Body of pancreas (tissue), 4 donors: ENCODE measurements around the gene DAB2IP.

Experiments used
- POLR2A ChIP-seq, 3 donors: fragments of 450-650 bp; IDR thresholded peaks; one replicate each; pipeline ENCODE4 v1.6.1; 2016; ENCODE audit warnings: antibody characterized with exemption in 3 of 3, mild to moderate bottlenecking in 2 of 3
- TF ChIP-seq, protein P1 (sequence below), 7 experiments: fragments of 450-650 bp in 4 of 7; fragments of 200-600 bp in 3 of 7; sonication (generic) in 3 of 7; IDR thresholded peaks; one replicate each; pipeline ENCODE4 v1.5.1; 2016 to 2019; ENCODE audit warnings: antibody characterized with exemption in 7 of 7

DNA sequence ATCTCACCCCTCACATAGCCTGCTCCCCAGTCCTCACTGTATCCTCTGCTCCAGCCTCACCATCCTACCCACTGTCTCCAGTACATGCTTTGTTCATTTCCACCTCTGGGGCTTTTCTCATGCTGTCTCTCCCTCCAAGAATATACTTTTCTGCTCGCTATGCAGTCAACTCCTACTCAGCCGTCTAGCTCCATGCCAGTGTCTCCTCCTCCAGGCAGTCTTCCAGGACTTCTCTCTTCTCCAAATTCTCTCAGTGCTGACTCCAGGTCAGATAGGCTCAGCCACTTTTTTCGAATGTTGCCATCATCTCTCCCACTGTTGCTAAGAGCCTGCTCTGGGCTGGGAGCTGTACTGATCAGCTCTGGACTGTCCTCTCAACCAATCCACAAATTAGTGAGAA, 8.0 kb upstream of the DAB2IP start:
- no peak for TF ChIP-seq POLR2A (IDR thresholded peaks at IDR 0.05)
- TF ChIP-seq, protein P1, sequence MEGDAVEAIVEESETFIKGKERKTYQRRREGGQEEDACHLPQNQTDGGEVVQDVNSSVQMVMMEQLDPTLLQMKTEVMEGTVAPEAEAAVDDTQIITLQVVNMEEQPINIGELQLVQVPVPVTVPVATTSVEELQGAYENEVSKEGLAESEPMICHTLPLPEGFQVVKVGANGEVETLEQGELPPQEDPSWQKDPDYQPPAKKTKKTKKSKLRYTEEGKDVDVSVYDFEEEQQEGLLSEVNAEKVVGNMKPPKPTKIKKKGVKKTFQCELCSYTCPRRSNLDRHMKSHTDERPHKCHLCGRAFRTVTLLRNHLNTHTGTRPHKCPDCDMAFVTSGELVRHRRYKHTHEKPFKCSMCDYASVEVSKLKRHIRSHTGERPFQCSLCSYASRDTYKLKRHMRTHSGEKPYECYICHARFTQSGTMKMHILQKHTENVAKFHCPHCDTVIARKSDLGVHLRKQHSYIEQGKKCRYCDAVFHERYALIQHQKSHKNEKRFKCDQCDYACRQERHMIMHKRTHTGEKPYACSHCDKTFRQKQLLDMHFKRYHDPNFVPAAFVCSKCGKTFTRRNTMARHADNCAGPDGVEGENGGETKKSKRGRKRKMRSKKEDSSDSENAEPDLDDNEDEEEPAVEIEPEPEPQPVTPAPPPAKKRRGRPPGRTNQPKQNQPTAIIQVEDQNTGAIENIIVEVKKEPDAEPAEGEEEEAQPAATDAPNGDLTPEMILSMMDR (IDR thresholded peaks at IDR 0.05) = no peak
